Fibroblast of villous mesenchyme (primary cell): ENCODE data around the gene PCDHB11. TPM values are rescaled to one million over a fixed set of nuclear protein-coding genes. Genes with fewer than 3 reads are reported as not detected.
"Not testable (repeated sequence)": the region's sequence is repeated elsewhere in the genome, so short reads cannot be mapped to it uniquely, and the experiment has no call there.

Source experiments
- DNase-seq: peaks from one replicate; pipeline ENCODE4 v3.0.0-alpha.2; 2010; ENCODE audit warnings: low read depth
- H3K4me3 ChIP-seq: 2 replicates; pipeline ENCODE4 v1.5.1; 2011; ENCODE audit warnings: low read depth, mild to moderate bottlenecking, low read length
- CTCF ChIP-seq: IDR thresholded peaks from 2 replicates; pipeline ENCODE4 v1.5.1; 2012; ENCODE audit warnings: low read depth, mild to moderate bottlenecking, low read length; ENCODE audit not compliant: insufficient read depth
- total RNA-seq: library from RNA; depleted of rRNA; stranded (reverse); fragments of >200 nt; gene quantifications from 2 replicates; pipeline ENCODE4 v1.2.3, GENCODE V29; 2012

Gene PCDHB11
- total RNA-seq, 1 donor, result not detected

- peak; percentile 52 for TF ChIP-seq CTCF
- DNase-seq, result peak; percentile 10
- H3K4me3 ChIP-seq, result no peak within 1 kb of the TSS
These were observed 26.8 kb upstream of the PCDHB11 start, which contains the start of gene PCDHB7 for GRCh38 chr5:141172381-141173204. PCDHB7 (plus strand) TSS chr5:141172644; CDS start chr5:141172836, 192 bp downstream.

DNA sequence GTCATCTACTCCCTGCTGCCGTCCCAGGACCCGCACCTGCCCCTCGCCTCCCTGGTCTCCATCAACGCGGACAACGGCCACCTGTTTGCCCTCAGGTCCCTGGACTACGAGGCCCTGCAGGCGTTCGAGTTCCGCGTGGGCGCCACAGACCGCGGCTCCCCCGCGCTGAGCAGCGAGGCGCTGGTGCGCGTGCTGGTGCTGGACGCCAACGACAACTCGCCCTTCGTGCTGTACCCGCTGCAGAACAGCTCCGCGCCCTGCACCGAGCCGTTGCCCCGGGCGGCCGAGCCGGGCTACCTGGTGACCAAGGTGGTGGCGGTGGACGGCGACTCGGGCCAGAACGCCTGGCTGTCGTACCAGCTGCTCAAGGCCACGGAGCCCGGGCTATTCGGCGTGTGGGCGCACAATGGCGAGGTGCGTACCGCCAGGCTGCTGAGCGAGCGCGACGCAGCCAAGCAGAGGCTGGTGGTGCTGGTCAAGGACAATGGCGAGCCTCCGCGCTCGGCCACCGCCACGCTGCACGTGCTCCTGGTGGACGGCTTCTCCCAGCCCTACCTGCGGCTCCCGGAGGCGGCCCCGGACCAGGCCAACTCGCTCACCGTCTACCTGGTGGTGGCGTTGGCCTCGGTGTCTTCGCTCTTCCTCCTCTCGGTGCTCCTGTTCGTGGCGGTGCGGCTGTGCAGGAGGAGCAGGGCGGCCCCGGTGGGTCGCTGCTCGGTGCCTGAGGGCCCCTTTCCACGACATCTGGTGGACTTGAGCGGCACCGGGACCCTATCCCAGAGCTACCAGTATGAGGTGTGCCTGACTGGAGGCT lies 24.9 kb upstream of the PCDHB11 start:
- DNase-seq, H3K4me3 ChIP-seq: not testable (repeated sequence)

DNA sequence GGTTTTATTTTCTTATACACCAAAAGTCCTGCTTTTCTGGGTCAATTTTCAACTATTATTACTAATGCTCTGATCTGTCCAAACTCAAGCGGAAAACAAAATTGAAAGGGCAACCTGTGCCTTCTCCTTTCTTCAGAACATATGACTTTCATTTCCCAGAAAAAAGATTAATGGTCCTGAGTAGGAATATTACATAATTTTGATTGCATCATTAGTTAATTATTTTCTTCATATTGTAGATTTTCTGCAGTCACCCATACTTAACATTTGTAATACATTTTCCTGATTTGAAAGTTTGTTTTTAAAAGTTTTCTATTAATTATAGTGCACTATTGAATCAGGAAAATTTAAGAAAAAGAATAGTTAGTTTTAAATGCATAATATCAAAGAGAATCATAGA lies 23.5 kb upstream of the PCDHB11 start:
- no peak for DNase-seq
- H3K4me3 ChIP-seq, result no peak overlapping the region
- no peak for TF ChIP-seq CTCF

- not testable (repeated sequence) for H3K4me3 ChIP-seq, DNase-seq
These were observed 21.7 kb upstream of the PCDHB11 start, which contains the start of gene PCDHB8 for GRCh38 chr5:141177577-141178191. PCDHB8 (plus strand) TSS chr5:141177790; CDS start chr5:141178035, 245 bp downstream.

- not testable (repeated sequence) for H3K4me3 ChIP-seq, DNase-seq
These were observed 20.1 kb upstream of the PCDHB11 start for GRCh38 chr5:141179371-141179770.

DNA sequence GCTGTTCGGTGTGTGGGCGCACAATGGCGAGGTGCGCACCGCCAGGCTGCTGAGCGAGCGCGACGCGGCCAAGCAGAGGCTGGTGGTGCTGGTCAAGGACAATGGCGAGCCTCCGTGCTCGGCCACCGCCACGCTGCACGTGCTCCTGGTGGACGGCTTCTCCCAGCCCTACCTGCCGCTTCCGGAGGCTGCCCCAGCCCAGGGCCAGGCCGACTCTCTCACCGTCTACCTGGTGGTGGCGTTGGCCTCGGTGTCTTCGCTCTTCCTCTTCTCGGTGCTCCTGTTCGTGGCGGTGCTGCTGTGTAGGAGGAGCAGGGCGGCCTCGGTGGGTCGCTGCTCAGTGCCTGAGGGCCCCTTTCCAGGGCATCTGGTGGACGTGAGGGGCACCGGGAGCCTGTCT lies 19.6 kb upstream of the PCDHB11 start:
- DNase-seq, H3K4me3 ChIP-seq: not testable (repeated sequence)

- H3K4me3 ChIP-seq, result no peak overlapping the region
- DNase-seq, result no peak
- TF ChIP-seq CTCF, result no peak
These were observed 19.1 kb upstream of the PCDHB11 start for GRCh38 chr5:141180313-141180712.

DNA sequence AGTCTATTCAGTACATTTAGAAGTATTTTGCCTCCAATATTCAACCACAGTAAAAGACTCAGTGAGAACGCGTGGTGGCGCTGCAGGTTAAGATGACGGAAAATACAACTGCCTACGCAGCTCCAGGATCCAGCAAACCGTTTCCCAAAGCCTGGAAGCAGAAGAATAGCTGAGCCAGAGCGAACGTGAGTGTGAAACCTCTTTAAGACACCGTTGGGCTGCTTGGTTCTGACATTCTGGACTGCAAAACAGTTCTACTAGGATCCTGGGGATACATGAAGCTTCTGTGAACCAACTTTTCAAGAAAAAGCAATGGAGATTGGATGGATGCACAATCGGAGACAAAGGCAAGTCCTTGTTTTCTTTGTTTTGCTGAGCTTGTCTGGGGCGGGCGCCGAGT lies 17.2 kb upstream of the PCDHB11 start, which contains the start of gene PCDHB16:
PCDHB16 (plus strand) TSS at position 140 of the 400 bp plus-strand sequence; CDS start at position 313, 173 bp downstream.
- peak; percentile 15 for DNase-seq
- no peak within 1 kb of the TSS for H3K4me3 ChIP-seq
- peak; percentile 26 for TF ChIP-seq CTCF

- H3K4me3 ChIP-seq, DNase-seq: not testable (repeated sequence)
These were observed 15.1 kb upstream of the PCDHB11 start for GRCh38 chr5:141184117-141184855.
